ENCODE measurements around the gene ARHGEF33.

ARHGEF33 gene

DNA sequence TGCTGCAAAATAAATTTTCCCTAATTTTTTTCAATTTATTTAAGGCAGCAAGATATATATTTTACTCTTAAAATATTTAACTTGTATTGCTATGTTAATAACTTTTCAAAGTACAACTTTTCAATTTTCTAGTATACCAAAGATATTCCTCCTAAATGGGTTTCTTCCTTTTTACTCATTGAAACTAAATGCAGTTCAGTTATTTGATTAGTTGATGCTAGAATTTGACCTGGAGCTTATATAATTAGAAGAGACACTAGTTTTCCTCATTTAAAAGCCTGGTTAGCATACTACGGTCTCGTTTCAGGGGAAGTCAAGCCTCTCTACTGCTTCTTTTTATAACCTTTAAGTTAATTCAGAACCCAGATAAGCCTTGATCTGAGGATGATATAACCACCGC lies at the start of gene ARHGEF33:
Gene ARHGEF33 (plus strand): TSS at position 301 of the 400 bp plus-strand sequence. CDS start 29,573 bp downstream, outside the sequence.
- no peaks in the 10 kb centered on the region for H3K36me3 ChIP-seq (ENCODE audit: insufficient read depth, low read length)
- H3K4me1 ChIP-seq (ENCODE audit: insufficient read depth, low read length), result no peaks in the 10 kb centered on the region
- no peak within 1 kb of the TSS for H3K4me3 ChIP-seq (ENCODE audit: low read depth in 1 of 2, low read length in 2 of 2)
- no peaks in the 10 kb centered on the region for H3K27me3 ChIP-seq (ENCODE audit: control insufficient read depth in 1 of 2, insufficient read depth in 2 of 2, low read length in 2 of 2)
- no peak within 1 kb of the TSS for H3K27ac ChIP-seq (ENCODE audit: low read depth, low read length)
- no peaks in the 10 kb centered on the region for H3K9me3 ChIP-seq (ENCODE audit: low read length)
- H3K9ac ChIP-seq (ENCODE audit: low read length), result no peak within 1 kb of the TSS

DNA sequence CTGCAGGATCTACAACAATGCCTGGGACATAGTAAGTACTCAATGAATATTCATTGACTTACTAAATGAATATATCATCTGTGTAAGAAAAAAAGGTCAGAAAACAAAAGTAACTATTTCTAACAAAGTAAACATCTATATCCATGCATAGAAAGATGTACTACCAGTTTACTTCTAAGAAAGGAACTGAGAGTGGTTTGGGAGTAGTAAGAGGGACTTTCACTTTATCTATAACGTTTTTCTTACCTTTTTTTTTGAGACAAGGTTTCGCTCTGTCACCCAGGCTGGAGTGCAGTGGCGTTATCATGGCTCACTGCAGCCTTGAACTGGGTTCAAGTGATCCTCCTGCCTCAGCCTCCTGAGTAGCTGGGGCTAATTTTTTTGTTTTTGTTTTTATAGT lies 39.6 kb upstream of the ARHGEF33 start:
- H3K4me1 ChIP-seq (ENCODE audit: insufficient read depth, low read length), result no peaks in the 10 kb centered on the region
- H3K9me3 ChIP-seq (ENCODE audit: low read length), result no peaks in the 10 kb centered on the region
- no peak overlapping the region for H3K27ac ChIP-seq (ENCODE audit: low read depth, low read length)
- H3K27me3 ChIP-seq (ENCODE audit: control insufficient read depth in 1 of 2, insufficient read depth in 2 of 2, low read length in 2 of 2), result no peaks in the 10 kb centered on the region
- no peak overlapping the region for H3K9ac ChIP-seq (ENCODE audit: low read length)
- H3K36me3 ChIP-seq (ENCODE audit: insufficient read depth, low read length), result peaks cover 28% of the 10 kb centered on the region
- no peak overlapping the region for H3K4me3 ChIP-seq (ENCODE audit: low read depth in 1 of 2, low read length in 2 of 2)

DNA sequence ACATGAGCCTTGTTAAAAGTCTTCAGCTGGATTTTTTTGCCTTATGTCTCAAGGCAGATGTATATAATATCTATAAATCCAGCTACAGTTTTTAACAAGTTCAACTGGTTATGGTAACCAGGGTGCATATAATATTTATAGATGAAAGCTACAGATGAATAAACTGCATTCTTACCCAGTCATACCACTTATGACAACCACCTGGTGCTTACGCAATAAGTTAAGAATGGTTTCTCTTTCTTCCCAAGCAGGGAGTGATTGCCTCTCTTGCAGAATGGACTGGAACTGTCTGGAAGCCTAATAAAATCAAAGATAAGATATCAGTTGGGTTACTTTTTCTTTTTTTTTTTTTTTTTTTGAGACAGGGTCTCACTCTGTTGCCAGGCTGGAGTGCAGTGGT lies 33.5 kb upstream of the ARHGEF33 start:
- no peak overlapping the region for H3K27ac ChIP-seq (ENCODE audit: low read depth, low read length)
- H3K9ac ChIP-seq (ENCODE audit: low read length), result no peak overlapping the region
- no peaks in the 10 kb centered on the region for H3K9me3 ChIP-seq (ENCODE audit: low read length)
- H3K4me3 ChIP-seq (ENCODE audit: low read depth in 1 of 2, low read length in 2 of 2), result no peak overlapping the region
- no peaks in the 10 kb centered on the region for H3K27me3 ChIP-seq (ENCODE audit: control insufficient read depth in 1 of 2, insufficient read depth in 2 of 2, low read length in 2 of 2)
- H3K4me1 ChIP-seq (ENCODE audit: insufficient read depth, low read length), result no peaks in the 10 kb centered on the region
- peaks cover 62% of the 10 kb centered on the region for H3K36me3 ChIP-seq (ENCODE audit: insufficient read depth, low read length)

DNA sequence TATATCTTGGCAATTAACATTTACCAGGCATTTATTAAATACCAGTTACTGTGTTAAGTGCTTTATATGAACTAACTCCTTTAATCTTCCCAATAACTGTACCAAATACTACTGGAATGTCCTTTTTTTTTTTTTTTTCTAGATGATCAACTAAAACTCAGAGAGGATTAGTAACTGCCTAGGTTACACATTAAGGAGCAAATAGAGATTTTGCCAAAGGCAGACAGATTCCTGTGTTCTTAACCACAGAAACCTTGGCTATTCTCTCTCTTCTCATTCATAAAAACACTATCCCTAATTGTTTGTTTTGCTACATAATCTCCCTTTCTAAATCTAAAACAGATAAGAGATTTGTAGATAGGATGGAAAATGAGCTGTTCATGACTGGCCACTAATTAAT lies 27.2 kb upstream of the ARHGEF33 start:
- no peaks in the 10 kb centered on the region for H3K4me1 ChIP-seq (ENCODE audit: insufficient read depth, low read length)
- no peak overlapping the region for H3K27ac ChIP-seq (ENCODE audit: low read depth, low read length)
- H3K4me3 ChIP-seq (ENCODE audit: low read depth in 1 of 2, low read length in 2 of 2), result no peak overlapping the region
- H3K27me3 ChIP-seq (ENCODE audit: control insufficient read depth in 1 of 2, insufficient read depth in 2 of 2, low read length in 2 of 2), result no peaks in the 10 kb centered on the region
- H3K36me3 ChIP-seq (ENCODE audit: insufficient read depth, low read length), result peaks cover 54% of the 10 kb centered on the region
- no peaks in the 10 kb centered on the region for H3K9me3 ChIP-seq (ENCODE audit: low read length)
- no peak overlapping the region for H3K9ac ChIP-seq (ENCODE audit: low read length)

DNA sequence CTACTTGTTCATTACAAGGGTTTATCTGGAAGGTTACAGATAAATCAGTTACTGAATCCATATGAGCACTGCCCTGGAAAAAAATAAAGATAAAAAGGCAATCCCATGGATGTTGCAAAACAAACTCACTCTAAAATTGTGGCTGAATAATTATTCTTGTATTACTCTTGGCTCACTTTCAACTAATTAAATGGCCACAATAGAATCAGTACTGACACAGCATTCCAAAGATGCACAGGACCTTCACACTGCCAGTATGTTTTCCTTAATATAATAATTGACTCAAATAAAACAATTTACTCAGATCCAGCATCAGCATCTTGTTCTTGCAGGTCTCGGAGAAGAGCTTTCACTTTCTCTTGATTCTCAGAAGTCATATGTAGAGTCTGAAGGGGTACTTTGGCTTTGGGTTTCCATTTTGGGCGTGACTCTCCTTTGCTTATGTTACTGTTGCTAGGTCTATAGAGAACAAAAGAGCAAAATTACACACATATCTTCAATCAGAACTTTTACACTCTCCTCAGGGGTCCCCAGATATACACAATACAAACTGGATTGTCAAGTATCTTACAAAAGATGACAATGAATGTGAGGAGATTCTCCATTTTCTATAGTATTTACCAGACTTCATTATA lies 26.5 kb upstream of the ARHGEF33 start:
- no peak overlapping the region for H3K4me3 ChIP-seq (ENCODE audit: low read depth in 1 of 2, low read length in 2 of 2)
- no peaks in the 10 kb centered on the region for H3K4me1 ChIP-seq (ENCODE audit: insufficient read depth, low read length)
- peaks cover 52% of the 10 kb centered on the region for H3K36me3 ChIP-seq (ENCODE audit: insufficient read depth, low read length)
- no peak overlapping the region for H3K9ac ChIP-seq (ENCODE audit: low read length)
- H3K27me3 ChIP-seq (ENCODE audit: control insufficient read depth in 1 of 2, insufficient read depth in 2 of 2, low read length in 2 of 2), result no peaks in the 10 kb centered on the region
- no peak overlapping the region for H3K27ac ChIP-seq (ENCODE audit: low read depth, low read length)
- H3K9me3 ChIP-seq (ENCODE audit: low read length), result no peaks in the 10 kb centered on the region

DNA sequence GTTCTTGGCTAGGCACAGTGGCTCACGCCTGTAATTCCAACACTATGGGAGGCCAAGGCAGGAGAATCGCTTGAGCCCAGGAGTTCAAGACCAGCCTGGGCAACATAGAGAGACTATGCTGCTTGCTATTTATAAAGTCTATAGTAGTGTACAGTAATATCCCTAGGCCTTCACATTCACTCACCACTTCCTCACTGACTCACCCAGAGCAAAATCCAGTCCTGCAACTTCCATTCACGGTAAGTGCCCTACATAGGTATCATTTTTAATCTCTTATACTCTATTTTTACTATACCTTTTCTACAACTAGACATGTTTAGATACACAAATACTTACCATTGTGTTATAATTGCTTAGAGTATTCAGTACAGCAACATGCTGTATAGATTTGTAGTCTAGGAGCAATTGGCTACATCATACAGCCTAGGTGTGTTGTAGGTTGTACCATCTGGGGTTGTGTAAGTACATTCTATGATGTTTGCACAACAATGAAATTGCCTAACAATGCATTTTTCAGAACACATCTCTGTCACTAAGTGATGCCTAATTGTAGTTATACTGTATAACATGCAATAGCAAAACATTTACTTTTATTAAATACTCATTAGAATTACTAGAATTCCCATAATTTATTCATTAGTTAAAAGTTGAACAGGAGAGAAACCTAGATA lies 22.8 kb upstream of the ARHGEF33 start:
- Histone ChIP-seq H3K36me3 (ENCODE audit: insufficient read depth, low read length) (peaks cover 24% of the 10 kb centered on the region), H3K9ac (ENCODE audit: low read length) (no peak overlapping the region), H3K27me3 (ENCODE audit: control insufficient read depth in 1 of 2, insufficient read depth in 2 of 2, low read length in 2 of 2) (no peaks in the 10 kb centered on the region), H3K27ac (ENCODE audit: low read depth, low read length) (no peak overlapping the region), H3K4me3 (ENCODE audit: low read depth in 1 of 2, low read length in 2 of 2) (no peak overlapping the region), H3K4me1 (ENCODE audit: insufficient read depth, low read length) (no peaks in the 10 kb centered on the region), H3K9me3 (ENCODE audit: low read length) (no peaks in the 10 kb centered on the region)

DNA sequence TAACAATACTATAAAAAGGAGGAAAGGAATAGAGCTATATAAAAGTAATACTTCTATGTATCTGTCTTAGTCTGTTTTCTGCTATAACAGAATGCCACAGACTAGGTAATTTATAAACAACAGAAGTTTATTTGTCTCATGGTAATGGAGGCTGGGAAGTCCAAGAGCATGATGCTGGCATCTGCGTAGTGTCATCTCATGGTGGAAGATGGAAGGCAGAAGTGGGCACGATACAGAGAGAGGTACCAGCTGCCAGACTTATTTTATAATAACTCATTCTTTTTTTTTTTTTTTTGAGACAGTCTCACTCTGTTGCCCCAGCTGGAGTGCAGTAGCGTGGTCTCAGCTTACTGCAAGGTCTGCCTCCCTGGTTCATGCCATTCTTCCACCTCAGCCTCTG lies 18.2 kb upstream of the ARHGEF33 start:
- no peak overlapping the region for H3K4me3 ChIP-seq (ENCODE audit: low read depth in 1 of 2, low read length in 2 of 2)
- peaks cover 8% of the 10 kb centered on the region for H3K4me1 ChIP-seq (ENCODE audit: insufficient read depth, low read length)
- peaks cover 9% of the 10 kb centered on the region for H3K36me3 ChIP-seq (ENCODE audit: insufficient read depth, low read length)
- no peaks in the 10 kb centered on the region for H3K27me3 ChIP-seq (ENCODE audit: control insufficient read depth in 1 of 2, insufficient read depth in 2 of 2, low read length in 2 of 2)
- no peak overlapping the region for H3K9ac ChIP-seq (ENCODE audit: low read length)
- no peak overlapping the region for H3K27ac ChIP-seq (ENCODE audit: low read depth, low read length)
- H3K9me3 ChIP-seq (ENCODE audit: low read length), result no peaks in the 10 kb centered on the region

DNA sequence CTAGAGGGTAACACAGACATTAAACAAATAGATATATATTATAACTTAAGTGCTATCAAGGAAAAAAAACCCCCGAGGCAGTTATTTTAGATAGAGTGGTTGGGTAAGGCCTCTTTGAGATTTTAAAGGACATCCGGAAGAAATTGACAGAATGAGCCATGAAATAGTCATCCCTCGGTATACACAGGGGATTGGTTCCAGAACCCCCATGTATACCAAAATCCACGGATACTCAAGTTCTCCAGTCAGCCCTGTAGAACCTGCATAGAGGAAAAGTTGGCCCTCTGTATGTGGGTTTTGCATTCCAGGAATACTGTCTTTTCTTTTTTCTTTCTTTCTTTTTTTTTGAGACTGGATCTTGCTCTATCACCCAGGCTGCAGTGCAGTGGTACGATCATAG lies 15.9 kb upstream of the ARHGEF33 start:
- H3K9ac ChIP-seq (ENCODE audit: low read length), result no peak overlapping the region
- no peak overlapping the region for H3K27ac ChIP-seq (ENCODE audit: low read depth, low read length)
- H3K4me3 ChIP-seq (ENCODE audit: low read depth in 1 of 2, low read length in 2 of 2), result no peak overlapping the region
- no peaks in the 10 kb centered on the region for H3K27me3 ChIP-seq (ENCODE audit: control insufficient read depth in 1 of 2, insufficient read depth in 2 of 2, low read length in 2 of 2)
- H3K36me3 ChIP-seq (ENCODE audit: insufficient read depth, low read length), result no peaks in the 10 kb centered on the region
- H3K9me3 ChIP-seq (ENCODE audit: low read length), result no peaks in the 10 kb centered on the region
- peaks cover 13% of the 10 kb centered on the region for H3K4me1 ChIP-seq (ENCODE audit: insufficient read depth, low read length)

DNA sequence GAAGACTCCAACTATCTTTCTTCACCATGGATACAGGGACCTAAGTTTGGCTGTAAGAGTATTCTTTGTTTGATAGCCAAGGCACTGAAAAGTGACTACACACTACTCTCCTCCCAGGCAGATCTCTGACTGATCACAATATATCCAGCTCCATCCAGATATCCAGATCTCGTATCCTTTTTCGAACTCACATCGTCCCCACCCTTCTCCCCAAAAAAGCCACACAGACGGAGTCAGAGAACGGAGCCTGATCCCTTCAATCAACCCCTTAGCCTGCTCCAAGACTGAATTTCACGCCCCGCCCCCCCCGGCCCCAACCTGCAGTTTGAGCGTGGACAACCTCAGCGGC lies 14.5 kb upstream of the ARHGEF33 start:
- Histone ChIP-seq H3K27ac (ENCODE audit: low read depth, low read length) (peak overlapping the region; percentile 68), H3K9ac (ENCODE audit: low read length) (peak overlapping the region; percentile 64), H3K9me3 (ENCODE audit: low read length) (no peaks in the 10 kb centered on the region), H3K36me3 (ENCODE audit: insufficient read depth, low read length) (no peaks in the 10 kb centered on the region), H3K4me1 (ENCODE audit: insufficient read depth, low read length) (peaks cover 13% of the 10 kb centered on the region), H3K4me3 (ENCODE audit: low read depth in 1 of 2, low read length in 2 of 2) (peak overlapping the region; percentile 48 to 97), H3K27me3 (ENCODE audit: control insufficient read depth in 1 of 2, insufficient read depth in 2 of 2, low read length in 2 of 2) (no peaks in the 10 kb centered on the region)

DNA sequence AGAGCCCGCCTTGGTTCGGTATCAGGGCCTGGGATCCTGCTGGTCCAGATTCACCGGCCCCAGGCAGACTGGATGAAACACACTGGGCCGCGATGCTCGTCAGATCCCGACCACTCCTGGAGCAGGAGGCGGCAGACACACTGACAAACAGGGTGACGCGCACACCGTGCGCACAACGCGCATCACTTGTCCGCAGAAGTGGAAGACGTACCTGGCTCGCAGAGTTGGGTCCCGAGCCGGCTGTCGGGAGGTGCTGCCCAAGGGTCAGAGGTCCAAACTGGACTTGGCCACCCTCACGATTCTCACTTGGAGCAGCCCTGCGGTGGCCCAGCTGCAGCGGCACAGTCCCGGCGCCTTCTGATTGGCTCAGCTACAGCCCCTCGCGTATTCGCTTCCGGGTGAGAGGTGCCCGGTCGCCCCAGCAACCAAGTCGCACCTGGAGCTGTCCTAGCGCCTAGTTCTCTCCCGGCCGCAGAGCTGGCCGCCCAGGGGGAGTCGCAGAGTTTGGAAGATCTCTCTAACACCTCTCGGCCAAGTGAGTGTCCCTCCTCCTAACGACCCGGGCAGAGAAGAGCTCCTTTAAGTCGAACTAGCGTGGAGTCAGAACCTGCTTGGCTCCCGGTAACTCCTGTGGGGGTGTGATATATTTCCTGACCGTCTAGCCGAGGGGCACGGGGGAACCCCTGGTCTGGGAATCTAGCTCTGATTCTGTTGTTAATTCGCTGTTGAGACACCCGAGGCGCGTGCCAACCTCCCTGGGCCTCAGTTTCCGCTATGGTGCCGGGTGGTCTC lies 13.9 kb upstream of the ARHGEF33 start, which contains the start of the genes DHX57 and MORN2:
Gene DHX57 (minus strand): TSS at position 359 of the 792 bp plus-strand sequence. CDS start 7,529 bp downstream, outside the sequence.
Gene MORN2 (plus strand): TSS at position 401 of the 792 bp plus-strand sequence.
- Histone ChIP-seq H3K4me3 (ENCODE audit: low read depth in 1 of 2, low read length in 2 of 2) (peak within 1 kb of the TSS; percentile 48 to 97), H3K27ac (ENCODE audit: low read depth, low read length) (peak within 1 kb of the TSS; percentile 68), H3K27me3 (ENCODE audit: control insufficient read depth in 1 of 2, insufficient read depth in 2 of 2, low read length in 2 of 2) (no peaks in the 10 kb centered on the region), H3K36me3 (ENCODE audit: insufficient read depth, low read length) (peaks cover under 1% of the 10 kb centered on the region), H3K9ac (ENCODE audit: low read length) (peak within 1 kb of the TSS; percentile 70), H3K9me3 (ENCODE audit: low read length) (no peaks in the 10 kb centered on the region), H3K4me1 (ENCODE audit: insufficient read depth, low read length) (peaks cover 13% of the 10 kb centered on the region)

DNA sequence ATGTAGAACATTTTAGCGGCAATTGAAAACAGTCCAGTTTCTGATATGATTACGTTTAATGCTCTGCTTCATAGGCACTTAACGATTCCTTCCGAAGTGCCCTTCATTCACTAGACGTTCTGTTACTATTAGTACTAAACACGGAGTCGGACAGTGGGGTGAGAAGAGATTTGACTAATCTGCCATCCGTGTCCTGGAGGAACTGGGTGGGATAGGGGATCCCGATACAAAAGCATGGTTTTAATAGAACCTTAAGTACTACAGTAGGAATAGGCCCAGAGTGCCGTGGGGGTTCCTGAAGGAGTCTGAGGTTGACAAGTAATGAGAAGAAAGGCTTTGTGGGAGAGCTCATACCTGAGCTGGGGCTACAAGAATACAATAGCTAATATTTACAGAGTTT lies 13.3 kb upstream of the ARHGEF33 start:
- peak overlapping the region; percentile 48 to 97 for H3K4me3 ChIP-seq (ENCODE audit: low read depth in 1 of 2, low read length in 2 of 2)
- no peaks in the 10 kb centered on the region for H3K27me3 ChIP-seq (ENCODE audit: control insufficient read depth in 1 of 2, insufficient read depth in 2 of 2, low read length in 2 of 2)
- no peak overlapping the region for H3K27ac ChIP-seq (ENCODE audit: low read depth, low read length)
- no peaks in the 10 kb centered on the region for H3K9me3 ChIP-seq (ENCODE audit: low read length)
- H3K4me1 ChIP-seq (ENCODE audit: insufficient read depth, low read length), result peaks cover 13% of the 10 kb centered on the region
- H3K36me3 ChIP-seq (ENCODE audit: insufficient read depth, low read length), result peaks cover 5% of the 10 kb centered on the region
- peak overlapping the region; percentile 70 for H3K9ac ChIP-seq (ENCODE audit: low read length)
